Brain microvascular endothelial cell (primary cell): Measurements from ENCODE around the gene NCOA5.

Experiments used
- DNase-seq: peaks from one replicate; pipeline ENCODE4 v3.0.0-alpha.2; 2020
- H3K27ac ChIP-seq: fragments of 250-450 bp; sonication (Bioruptor Pico); 2 replicates; pipeline ENCODE4 v1.5.1; 2020; ENCODE audit warnings: mild to moderate bottlenecking, moderate library complexity
- H3K27me3 ChIP-seq: fragments of 250-450 bp; sonication (Bioruptor Pico); replicated peaks from 2 replicates; pipeline ENCODE4 v1.5.1; 2020; ENCODE audit warnings: mild to moderate bottlenecking
- H3K36me3 ChIP-seq: fragments of 250-450 bp; sonication (Bioruptor Pico); replicated peaks from 2 replicates; pipeline ENCODE4 v1.5.1; 2020; ENCODE audit warnings: mild to moderate bottlenecking
- H3K4me3 ChIP-seq: 2 replicates; pipeline ENCODE4 v1.5.1; 2011; ENCODE audit warnings: low read depth, mild to moderate bottlenecking, control low read depth, low read length, moderate library complexity
- CTCF ChIP-seq: IDR thresholded peaks from 2 replicates; pipeline ENCODE4 v1.5.1; 2011; ENCODE audit warnings: low read depth, mild to moderate bottlenecking, moderate library complexity, low read length, control low read depth, inconsistent platforms; ENCODE audit errors: missing control alignments
- in situ Hi-C: cut with HindIII; loops from 2 replicates; pipeline ENCODE4 v1.10.0; 2017; ENCODE audit warnings: low sequenced_read_pairs, low pct_ligation_motif_present

The NCOA5 gene

GRCh38 chr20:46111836-46112212 is 22.1 kb upstream of the NCOA5 start:
- in situ Hi-C loops, result no loop called here
- TF ChIP-seq CTCF, result no peak
- no peak overlapping the region for H3K27ac ChIP-seq
- H3K4me3 ChIP-seq, result no peak overlapping the region
- peaks cover 5% of the 10 kb centered on the region for H3K27me3 ChIP-seq
- DNase-seq, result no peak
- H3K36me3 ChIP-seq, result no peaks in the 10 kb centered on the region

- no peak for DNase-seq
- no peak overlapping the region for H3K27ac ChIP-seq
- no peak for TF ChIP-seq CTCF
- peaks cover 5% of the 10 kb centered on the region for H3K27me3 ChIP-seq
- in situ Hi-C loops, result no loop called here
- no peaks in the 10 kb centered on the region for H3K36me3 ChIP-seq
- no peak overlapping the region for H3K4me3 ChIP-seq
These were observed 21.5 kb upstream of the NCOA5 start for GRCh38 chr20:46111028-46111835.

- H3K4me3 ChIP-seq, result no peak overlapping the region
- peaks cover 7% of the 10 kb centered on the region for H3K27me3 ChIP-seq
- no peak for TF ChIP-seq CTCF
- no peak for DNase-seq
- in situ Hi-C loops, result no loop called here
- no peaks in the 10 kb centered on the region for H3K36me3 ChIP-seq
- H3K27ac ChIP-seq, result no peak overlapping the region
These were observed 19.2 kb upstream of the NCOA5 start for GRCh38 chr20:46108976-46109375.

- Histone ChIP-seq H3K27me3 (peaks cover 7% of the 10 kb centered on the region), H3K36me3 (no peaks in the 10 kb centered on the region), H3K27ac (no peak overlapping the region), H3K4me3 (no peak overlapping the region)
- in situ Hi-C loops, result no loop called here
- no peak for TF ChIP-seq CTCF
- no peak for DNase-seq
These were observed 18.7 kb upstream of the NCOA5 start for GRCh38 chr20:46108435-46108841.

GRCh38 chr20:46107061-46107460 is 17.3 kb upstream of the NCOA5 start:
- DNase-seq, result no peak
- TF ChIP-seq CTCF, result no peak
- H3K36me3 ChIP-seq, result no peaks in the 10 kb centered on the region
- H3K4me3 ChIP-seq, result no peak overlapping the region
- in situ Hi-C loops, result no loop called here
- H3K27me3 ChIP-seq, result peaks cover 5% of the 10 kb centered on the region
- no peak overlapping the region for H3K27ac ChIP-seq

- in situ Hi-C loops, result no loop called here
- no peak for DNase-seq
These were observed 14.5 kb upstream of the NCOA5 start for GRCh38 chr20:46104262-46104661.

More at GRCh38 chr20:46104262-46104661, 14.5 kb upstream of the NCOA5 start:
- Histone ChIP-seq H3K27ac (no peak overlapping the region), H3K27me3 (peaks cover 7% of the 10 kb centered on the region), H3K36me3 (no peaks in the 10 kb centered on the region), H3K4me3 (no peak overlapping the region)
- no peak for TF ChIP-seq CTCF
